ENCODE data around the gene THSD7B.

DNA sequence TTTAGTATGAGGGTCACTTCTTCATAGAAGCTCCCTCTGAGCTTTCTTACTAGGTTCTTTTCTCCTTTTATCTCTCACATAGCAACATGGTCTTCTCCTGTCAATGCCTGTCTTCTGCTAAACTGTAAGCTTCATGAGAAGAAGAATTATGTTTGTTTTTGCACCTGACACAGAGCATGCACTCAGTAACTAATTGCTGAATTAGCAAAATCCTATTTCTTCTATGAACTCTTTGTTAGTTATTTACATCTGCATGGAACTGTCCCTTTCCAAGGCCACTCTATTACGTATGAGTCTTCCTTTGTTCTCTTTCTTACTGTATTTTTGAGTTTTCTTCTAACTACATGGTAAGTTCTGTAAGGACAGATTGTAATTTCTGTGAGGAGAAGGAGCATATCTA is 63.4 kb downstream of the THSD7B start:
- TF ChIP-seq CTCF (IDR thresholded peaks at IDR 0.05; ENCODE audit: low read depth, low read length, poor library complexity, severe bottlenecking) (no peak), EZH2phosphoT487 (IDR thresholded peaks at IDR 0.05; ENCODE audit: borderline replicate concordance, low read length) (no peak)

Measured in DOHH2 (cell line).